Measurements from ENCODE around the gene BCLAF1. TPM values are rescaled to one million over a fixed set of nuclear protein-coding genes. Genes with fewer than 3 reads are reported as not detected.
"Not testable (repeated sequence)": the region's sequence is repeated elsewhere in the genome, so short reads cannot be mapped to it uniquely, and the experiment has no call there.

BCLAF1 gene
- total RNA-seq, 1 donor: 181 TPM

- no peak for DNase-seq (ENCODE audit: low read depth)
- H3K4me3 ChIP-seq (ENCODE audit: low read depth, low read length): no peak overlapping the region
- TF ChIP-seq CTCF (IDR thresholded peaks at IDR 0.05; ENCODE audit: insufficient read depth, low read length): no peak
Observed at GRCh38 chr6:136312975-136313374, 23.3 kb upstream of the BCLAF1 start.

GRCh38 chr6:136309729-136310311, 20.2 kb upstream of the BCLAF1 start:
- DNase-seq (ENCODE audit: low read depth): no peak
- no peak overlapping the region for H3K4me3 ChIP-seq (ENCODE audit: low read depth, low read length)
- no peak for TF ChIP-seq CTCF (IDR thresholded peaks at IDR 0.05; ENCODE audit: insufficient read depth, low read length)

GRCh38 chr6:136309171-136309570, 19.5 kb upstream of the BCLAF1 start:
- no peak overlapping the region for H3K4me3 ChIP-seq (ENCODE audit: low read depth, low read length)
- no peak for TF ChIP-seq CTCF (IDR thresholded peaks at IDR 0.05; ENCODE audit: insufficient read depth, low read length)
- DNase-seq (ENCODE audit: low read depth): no peak

- not testable (repeated sequence) for DNase-seq (ENCODE audit: low read depth); H3K4me3 ChIP-seq (ENCODE audit: low read depth, low read length)
Observed at GRCh38 chr6:136308469-136308868, 18.8 kb upstream of the BCLAF1 start.

- TF ChIP-seq CTCF (IDR thresholded peaks at IDR 0.05; ENCODE audit: insufficient read depth, low read length): no peak
- H3K4me3 ChIP-seq (ENCODE audit: low read depth, low read length): no peak overlapping the region
- no peak for DNase-seq (ENCODE audit: low read depth)
Observed at GRCh38 chr6:136307351-136307750, 17.7 kb upstream of the BCLAF1 start.

GRCh38 chr6:136306466-136306865, 16.8 kb upstream of the BCLAF1 start:
- no peak overlapping the region for H3K4me3 ChIP-seq (ENCODE audit: low read depth, low read length)
- TF ChIP-seq CTCF (IDR thresholded peaks at IDR 0.05; ENCODE audit: insufficient read depth, low read length): no peak
- DNase-seq (ENCODE audit: low read depth): no peak

GRCh38 chr6:136304410-136304809, 14.8 kb upstream of the BCLAF1 start:
- TF ChIP-seq CTCF (IDR thresholded peaks at IDR 0.05; ENCODE audit: insufficient read depth, low read length): no peak
- DNase-seq (ENCODE audit: low read depth): no peak
- H3K4me3 ChIP-seq (ENCODE audit: low read depth, low read length): no peak overlapping the region

Measured in fibroblast of the aortic adventitia (primary cell).